NK-92 (cell line): ENCODE measurements around the gene ZNF521.
"Not testable (repeated sequence)": the region's sequence is repeated elsewhere in the genome, so short reads cannot be mapped to it uniquely, and the experiment has no call there.

Source experiments
- DNase-seq: peaks from one replicate; lab custom pipeline; 2025; ENCODE audit not compliant: unreplicated experiment; lab: John Stamatoyannopoulos, UW

The ZNF521 gene

DNA sequence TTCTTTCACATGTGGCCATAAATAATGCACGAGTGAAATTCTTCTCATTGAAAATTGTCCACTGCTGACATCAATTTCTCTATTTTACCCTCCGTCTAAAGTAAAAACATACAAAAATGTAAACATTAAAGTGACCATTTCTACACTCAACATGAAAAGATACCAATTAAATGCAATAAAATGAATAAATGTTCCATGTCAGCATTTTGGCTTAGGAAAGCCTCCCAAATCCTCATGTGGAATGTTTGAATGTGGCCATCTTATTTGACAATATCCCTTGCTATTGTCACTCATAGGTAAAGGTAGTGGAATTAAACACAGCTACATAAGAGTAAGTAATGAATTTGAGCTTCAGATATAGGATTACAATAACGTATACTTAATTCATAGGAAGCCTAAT, 60.8 kb downstream of the ZNF521 start:
- no peak for DNase-seq

GRCh38 chr18:25289001-25289631, 62.9 kb downstream of the ZNF521 start:
- DNase-seq = no peak

GRCh38 chr18:25288340-25288938, 63.5 kb downstream of the ZNF521 start:
- no peak for DNase-seq

DNA sequence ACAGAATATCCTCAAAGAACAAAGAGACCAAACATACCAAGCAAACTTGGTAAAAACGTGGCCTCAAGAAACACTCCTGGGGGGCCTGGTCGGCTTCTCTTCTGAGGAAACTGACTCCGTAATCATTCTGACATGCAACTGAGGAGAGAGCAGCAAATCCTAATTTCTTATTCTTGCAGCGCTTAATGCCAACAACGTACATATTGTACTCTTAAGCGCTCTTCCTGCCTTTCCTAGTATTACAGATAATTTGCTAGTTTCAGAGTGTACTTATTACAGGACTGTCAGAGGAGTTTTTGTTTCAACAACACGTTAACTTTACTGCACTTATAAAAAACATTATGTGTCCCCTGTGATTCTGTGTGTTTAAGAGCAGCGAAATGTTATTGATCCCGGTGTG, 64.9 kb downstream of the ZNF521 start:
- no peak for DNase-seq

GRCh38 chr18:25284861-25285550, 67.0 kb downstream of the ZNF521 start:
- DNase-seq = no peak

GRCh38 chr18:25284281-25284680, 67.7 kb downstream of the ZNF521 start:
- no peak for DNase-seq

DNA sequence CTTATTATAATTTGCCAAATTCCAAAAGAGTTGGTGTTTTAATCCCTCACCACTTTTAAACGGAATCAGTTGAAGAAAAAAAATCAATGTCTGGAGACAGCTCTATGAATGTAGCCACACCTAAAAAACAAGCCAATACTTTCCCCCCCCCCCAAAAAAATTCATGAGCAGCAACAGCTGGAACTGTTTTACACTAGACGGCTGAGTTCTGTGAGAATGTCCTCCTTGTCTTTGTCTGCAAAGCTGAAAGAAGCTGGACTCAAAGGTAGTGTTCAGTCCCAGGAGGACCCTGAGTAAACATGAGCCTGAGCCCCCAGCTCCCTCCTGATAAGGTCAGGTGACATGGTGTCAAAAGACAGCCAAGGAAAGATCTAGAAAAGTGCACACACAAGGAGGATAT, 68.2 kb downstream of the ZNF521 start:
- no peak for DNase-seq

DNA sequence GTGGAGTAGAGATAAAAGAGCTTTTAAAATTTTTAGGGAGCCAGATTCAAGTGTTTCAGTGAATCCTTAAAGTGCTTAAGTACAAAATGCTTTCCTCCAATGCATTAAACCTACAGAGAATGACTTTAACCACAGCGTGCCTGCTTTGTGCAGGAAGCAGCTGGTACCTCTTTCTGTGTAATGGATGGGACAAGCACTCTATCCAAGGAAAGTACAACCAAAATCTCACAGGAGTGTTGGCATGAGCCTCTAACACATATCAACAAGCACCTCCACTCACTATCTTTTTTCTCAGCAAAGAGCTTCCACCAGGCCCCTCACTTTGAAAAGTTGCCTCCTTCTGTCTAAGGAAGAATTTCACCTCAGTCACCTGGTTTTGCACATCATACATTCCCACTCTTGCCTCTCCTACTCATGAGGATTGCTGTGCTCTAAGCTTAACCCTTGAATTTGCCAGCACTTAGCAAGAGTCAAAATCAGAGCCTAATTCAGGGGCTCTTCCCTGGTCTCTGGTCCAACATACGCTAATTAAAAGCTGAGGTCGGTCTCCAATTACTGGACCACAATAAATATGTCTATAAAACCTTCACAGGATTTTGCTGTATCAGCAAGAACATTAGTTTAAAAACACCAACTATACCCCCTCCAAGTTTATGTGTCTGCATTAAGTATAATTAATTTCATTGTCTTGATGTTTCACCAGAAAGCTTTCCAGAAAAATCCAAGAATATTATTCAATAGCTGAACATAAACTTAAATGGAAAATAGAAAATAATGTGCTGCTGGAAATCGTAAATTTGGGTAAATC, 68.9 kb downstream of the ZNF521 start:
- DNase-seq = no peak

- DNase-seq = no peak
Observed at GRCh38 chr18:25282282-25282681, 69.7 kb downstream of the ZNF521 start.

DNA sequence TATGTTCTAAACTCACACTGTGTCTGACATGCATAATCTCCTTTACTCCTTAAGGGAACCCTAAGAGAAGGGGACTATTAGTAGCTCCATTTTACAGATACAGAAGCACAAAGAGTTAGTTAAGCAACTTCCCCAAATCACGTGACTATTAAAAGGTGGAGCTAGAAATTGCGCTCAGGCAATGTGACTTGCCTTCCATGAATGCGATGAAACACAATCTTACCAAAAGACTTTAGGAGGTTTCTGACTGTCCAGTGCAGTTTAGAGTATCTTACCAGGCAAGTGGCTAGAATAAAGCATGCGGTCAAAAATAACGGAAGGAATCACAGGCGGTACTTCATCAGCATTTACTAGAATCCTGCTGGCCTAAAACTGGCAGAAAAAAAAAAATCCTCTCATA, 70.4 kb downstream of the ZNF521 start:
- no peak for DNase-seq

DNA sequence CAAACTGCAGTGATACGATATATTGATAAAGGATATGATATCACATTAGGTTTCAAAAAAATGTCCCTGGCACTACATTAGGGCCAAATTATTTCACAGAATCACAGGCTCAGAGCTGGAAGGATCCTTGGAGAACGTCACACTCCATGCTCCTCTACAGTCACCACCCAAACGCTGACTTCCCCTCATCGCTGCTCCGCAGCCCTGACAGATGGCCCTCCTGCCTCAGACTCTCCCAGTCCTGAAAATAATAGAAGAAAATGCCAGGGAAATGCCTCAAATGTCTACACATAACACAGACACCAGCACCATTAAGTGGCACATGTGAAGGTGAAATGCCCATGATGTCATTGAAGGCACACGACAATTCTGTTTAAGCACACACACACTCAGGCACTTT, 72.0 kb downstream of the ZNF521 start:
- DNase-seq = no peak

DNA sequence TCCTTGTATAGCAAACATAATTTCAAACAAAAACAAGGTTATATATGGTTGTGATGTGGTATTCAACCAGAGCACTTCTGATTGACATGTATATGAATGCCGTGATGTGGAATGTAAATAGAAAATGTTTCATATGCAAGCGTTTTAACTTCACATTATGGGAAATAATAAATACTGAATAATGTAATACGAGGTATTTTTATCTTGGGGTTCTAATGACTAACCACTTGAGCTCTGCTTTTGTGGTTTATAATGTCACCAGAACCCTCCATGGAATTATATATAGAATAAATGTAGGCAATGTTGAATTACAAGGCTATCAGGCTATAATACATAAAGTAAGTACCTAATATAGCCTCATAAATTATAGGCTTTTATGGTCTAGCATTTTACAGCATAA, 72.4 kb downstream of the ZNF521 start:
- no peak for DNase-seq

GRCh38 chr18:25279133-25279532, 72.8 kb downstream of the ZNF521 start:
- no peak for DNase-seq

- DNase-seq = no peak
Observed at GRCh38 chr18:25278394-25278793, 73.6 kb downstream of the ZNF521 start.

DNA sequence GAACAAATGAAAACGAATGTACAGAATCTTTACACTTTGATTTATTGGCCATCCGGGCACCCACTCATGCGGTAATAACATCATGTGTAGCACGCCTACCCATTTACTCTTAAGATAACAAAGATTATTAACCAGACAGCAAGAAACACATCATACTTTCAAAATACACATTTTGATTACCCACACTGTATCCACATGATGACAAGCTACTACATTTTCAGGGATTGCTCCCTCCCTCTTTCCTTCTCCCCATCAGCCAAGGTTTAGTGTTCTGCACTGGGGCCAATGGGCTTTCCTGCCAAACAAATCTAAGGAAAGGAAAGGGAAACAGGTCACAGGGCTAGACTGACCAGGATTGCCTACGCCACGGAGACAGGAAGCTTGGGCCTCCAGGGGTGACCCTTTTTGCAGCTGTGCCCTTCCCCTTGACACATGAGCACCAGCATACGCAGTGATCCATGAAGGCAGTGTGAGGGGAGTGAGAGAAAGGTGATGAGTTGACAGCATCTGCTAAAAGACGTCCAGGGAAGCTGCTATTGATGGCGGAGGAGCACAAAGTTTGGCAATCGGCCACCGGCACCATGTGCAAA, 76.5 kb downstream of the ZNF521 start:
- no peak for DNase-seq

DNA sequence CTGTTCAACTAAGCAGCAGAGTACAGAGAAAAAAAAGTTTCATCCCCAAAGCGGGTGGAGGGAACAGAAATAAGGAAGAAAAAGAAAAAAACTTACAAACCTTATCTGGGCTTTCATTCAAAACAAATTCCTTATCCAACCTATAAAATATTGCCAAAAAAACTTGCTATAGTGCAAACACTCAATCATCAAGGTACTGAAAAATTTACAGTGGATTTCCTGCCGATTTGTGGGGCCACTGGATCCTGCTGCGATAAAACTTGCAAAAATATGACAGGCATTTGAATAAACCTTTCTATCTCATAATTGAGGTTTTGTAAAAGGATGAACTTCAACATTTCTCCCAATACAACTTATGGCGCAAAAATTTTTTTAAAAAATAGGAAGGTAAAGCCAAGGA, 77.0 kb downstream of the ZNF521 start:
- no peak for DNase-seq

DNA sequence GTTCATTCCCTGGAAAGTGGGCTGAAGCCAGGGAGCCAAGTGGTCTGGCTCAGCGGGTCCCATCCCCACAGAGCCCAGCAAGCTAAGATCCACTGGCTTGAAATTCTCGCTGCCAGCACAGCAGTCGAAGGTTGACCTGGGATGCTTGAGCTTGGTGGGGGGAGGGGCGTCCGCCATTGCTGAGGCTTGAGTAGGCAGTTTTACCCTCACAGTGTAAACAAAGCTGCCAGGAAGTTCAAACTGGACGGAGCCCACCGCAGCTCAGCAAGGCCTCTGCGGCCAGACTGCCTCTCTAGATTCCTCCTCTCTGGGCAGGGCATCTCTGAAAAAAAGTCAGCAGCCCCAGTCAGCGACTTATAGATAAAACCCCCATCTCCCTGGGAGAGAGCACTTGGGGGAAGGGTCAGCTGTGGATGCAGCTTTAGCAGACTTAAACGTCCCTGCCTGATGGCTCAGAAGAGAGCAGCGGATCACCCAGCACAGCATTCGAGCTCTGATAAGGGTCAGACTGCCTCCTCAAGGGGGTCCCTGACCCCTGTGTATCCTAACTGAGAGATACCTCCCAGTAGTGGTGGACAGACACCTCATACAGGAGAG, 84.9 kb downstream of the ZNF521 start:
- not testable (repeated sequence) for DNase-seq

DNA sequence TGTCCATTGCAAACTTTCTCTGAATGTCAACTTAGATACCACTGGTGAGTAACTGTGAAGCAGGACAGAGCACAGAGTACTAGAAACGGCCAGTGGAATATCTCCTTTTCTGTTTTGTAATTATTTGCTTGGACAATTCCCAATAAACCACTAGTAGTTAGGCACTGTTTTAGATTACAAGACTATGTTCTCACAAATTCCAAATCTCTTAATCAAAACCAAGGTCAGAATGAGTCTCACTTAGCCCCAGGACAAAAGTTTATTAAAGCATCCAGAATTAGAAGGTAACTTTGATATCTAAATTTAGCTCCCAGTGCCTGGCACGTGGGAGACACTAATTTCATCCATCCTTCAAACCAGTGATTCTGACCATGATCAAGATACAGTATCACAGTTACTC, 89.0 kb downstream of the ZNF521 start:
- DNase-seq = no peak

GRCh38 chr18:25261768-25262167, 90.2 kb downstream of the ZNF521 start:
- DNase-seq = no peak

GRCh38 chr18:25256439-25256838, 95.5 kb downstream of the ZNF521 start:
- no peak for DNase-seq

DNA sequence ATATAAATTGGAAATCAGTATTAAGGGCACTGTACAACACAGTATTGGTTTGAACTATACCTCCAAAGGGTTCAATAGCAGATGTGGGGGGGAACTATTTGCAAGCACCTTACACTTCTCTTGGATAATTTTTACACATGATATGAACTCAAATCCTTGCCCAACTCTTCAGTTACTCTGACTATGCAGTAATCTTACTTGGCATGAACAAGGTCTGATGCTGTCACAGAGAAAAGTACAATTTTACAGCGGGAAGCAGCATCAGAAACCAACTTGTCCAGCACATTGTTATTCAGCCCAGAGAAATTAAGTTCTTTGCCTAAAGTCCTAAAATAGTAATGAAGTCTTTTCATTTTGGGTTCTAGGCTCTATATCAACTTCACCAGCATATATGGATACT, 98.2 kb downstream of the ZNF521 start:
- DNase-seq = no peak
